Neutrophil (primary cell): Measurements from ENCODE around the gene RCC1.
"Not testable (repeated sequence)": the region's sequence is repeated elsewhere in the genome, so short reads cannot be mapped to it uniquely, and the experiment has no call there.

Source experiments
- H3K27ac ChIP-seq: fragments of 200-600 bp; sonication (generic); 2 replicates; pipeline ENCODE4 v1.5.1; 2016; ENCODE audit warnings: mild to moderate bottlenecking, moderate library complexity
- H3K27me3 ChIP-seq: fragments of 200-600 bp; sonication (generic); 2 replicates; pipeline ENCODE4 v1.6.0; 2016; ENCODE audit warnings: mild to moderate bottlenecking
- H3K36me3 ChIP-seq: fragments of 200-600 bp; sonication (generic); 2 replicates; pipeline ENCODE4 v1.5.1; 2017
- H3K4me1 ChIP-seq, 2 experiments: fragments of 200-600 bp in 1 of 2; sonication (generic) in 1 of 2; 1 replicate in 1 of 2; 2 replicates in 1 of 2; pipeline versions ENCODE4 v1.5.1 to v1.6.1; 2013 to 2016; ENCODE audit warnings: low read depth in 1 of 2, low read length in 1 of 2, mild to moderate bottlenecking in 1 of 2, moderate library complexity in 1 of 2; ENCODE audit not compliant: control insufficient read depth in 1 of 2, insufficient read depth in 1 of 2
- H3K4me3 ChIP-seq, 2 experiments: fragments of 200-600 bp in 1 of 2; sonication (generic) in 1 of 2; 1 replicate in 1 of 2; 2 replicates in 1 of 2; pipeline ENCODE4 v1.5.1; 2013 to 2016; ENCODE audit warnings: low read depth in 1 of 2, low read length in 1 of 2, mild to moderate bottlenecking in 1 of 2, moderate library complexity in 1 of 2
- H3K9me3 ChIP-seq: fragments of 200-600 bp; sonication (generic); 2 replicates; pipeline ENCODE4 v1.5.1; 2016
- CTCF ChIP-seq: fragments of 200-600 bp; sonication (generic); IDR thresholded peaks from 2 replicates; pipeline ENCODE4 v1.5.1; 2016; ENCODE audit warnings: antibody characterized with exemption

RCC1 gene

DNA sequence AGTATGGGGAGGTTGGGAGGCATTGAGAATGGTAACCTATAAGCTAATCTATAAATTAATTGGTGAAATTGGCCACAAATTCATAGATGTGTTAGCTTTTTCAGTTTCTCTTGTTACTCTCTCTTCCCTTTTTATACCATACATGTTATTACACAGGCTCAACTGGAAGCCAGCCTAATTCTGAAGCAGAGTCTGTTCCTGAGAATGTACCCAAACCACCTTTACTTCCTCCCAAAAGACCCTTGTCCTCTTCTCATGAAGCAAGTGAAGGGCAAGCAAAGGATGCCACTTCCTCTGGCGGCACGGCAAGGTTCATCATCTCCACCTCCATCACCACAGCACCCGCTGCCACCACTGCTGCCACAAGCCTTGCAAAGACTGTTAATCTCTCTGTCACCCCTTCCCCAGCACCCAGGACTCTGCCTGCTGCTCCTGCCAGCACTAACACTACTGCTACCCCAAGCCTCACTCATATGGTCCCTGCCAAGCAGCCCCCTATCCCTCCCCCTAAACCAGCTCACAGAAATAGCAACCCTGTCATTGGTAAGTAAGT, 39.5 kb upstream of the RCC1 start:
- no peaks in the 10 kb centered on the region for H3K9me3 ChIP-seq
- no peak overlapping the region for H3K27ac ChIP-seq
- peaks cover 9 to 14% of the 10 kb centered on the region in 2 experiments for H3K4me1 ChIP-seq
- H3K27me3 ChIP-seq, result no peaks in the 10 kb centered on the region
- H3K4me3 ChIP-seq, result no peak overlapping the region
- peaks cover 40% of the 10 kb centered on the region for H3K36me3 ChIP-seq
- TF ChIP-seq CTCF, result no peak

GRCh38 chr1:28470146-28470545, 35.7 kb upstream of the RCC1 start:
- Histone ChIP-seq H3K27me3 (no peaks in the 10 kb centered on the region), H3K9me3 (no peaks in the 10 kb centered on the region), H3K4me3 (no peak overlapping the region), H3K27ac (peak overlapping the region; percentile 53), H3K4me1 (peaks cover 14% of the 10 kb centered on the region in 2 experiments), H3K36me3 (peaks cover 33% of the 10 kb centered on the region)
- TF ChIP-seq CTCF, result no peak

DNA sequence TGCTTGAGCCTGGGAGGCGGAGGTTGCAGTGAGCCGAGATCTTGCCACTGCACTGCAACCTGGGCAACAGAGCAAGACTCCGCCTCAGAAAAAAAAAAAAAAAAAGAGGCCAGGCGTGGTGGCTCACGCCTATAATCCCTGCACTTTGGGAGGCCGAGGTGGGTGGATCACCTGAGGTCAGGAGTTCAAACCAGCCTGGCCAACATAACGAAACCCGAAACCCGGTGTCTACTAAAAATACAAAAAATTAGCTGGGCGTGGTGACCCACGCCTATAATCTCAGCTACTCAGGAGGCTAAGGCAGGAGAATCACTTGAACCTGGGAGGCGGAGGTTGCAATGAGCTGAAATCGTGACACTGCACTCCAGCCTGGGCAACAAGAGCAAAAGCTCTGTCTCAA, 26.3 kb upstream of the RCC1 start:
- not testable (repeated sequence) for H3K4me1 ChIP-seq, H3K27me3 ChIP-seq, H3K27ac ChIP-seq, H3K9me3 ChIP-seq, H3K4me3 ChIP-seq
- H3K36me3 ChIP-seq, result peaks cover 58% of the 10 kb centered on the region

- H3K9me3 ChIP-seq, result no peaks in the 10 kb centered on the region
- no peak overlapping the region for H3K4me3 ChIP-seq
- H3K27ac ChIP-seq, result no peak overlapping the region
- H3K36me3 ChIP-seq, result peaks cover 59% of the 10 kb centered on the region
- no peak for TF ChIP-seq CTCF
- H3K27me3 ChIP-seq, result no peaks in the 10 kb centered on the region
- H3K4me1 ChIP-seq, result no peaks in the 10 kb centered on the region
These were observed 25.5 kb upstream of the RCC1 start for GRCh38 chr1:28480308-28480707.

DNA sequence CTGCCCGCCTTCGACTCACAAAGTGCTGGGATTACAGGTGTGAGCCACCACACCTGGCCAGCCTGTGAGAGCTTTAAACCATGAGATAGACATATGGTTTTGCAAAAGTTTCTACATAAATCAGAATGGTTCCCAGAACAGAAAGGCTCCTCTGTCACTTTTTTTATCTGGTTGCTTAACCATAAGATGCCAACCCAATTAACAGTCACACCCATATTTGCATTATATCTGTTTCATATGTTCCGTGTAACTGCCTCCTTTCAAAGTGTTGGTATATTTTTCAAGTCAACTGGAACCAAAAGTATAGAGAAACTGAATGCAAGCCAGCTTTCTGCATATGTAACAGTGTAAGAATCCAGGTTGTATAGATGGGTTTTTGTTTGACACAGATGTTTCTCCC, 23.7 kb upstream of the RCC1 start:
- TF ChIP-seq CTCF, result no peak
- peaks cover 61% of the 10 kb centered on the region for H3K36me3 ChIP-seq
- H3K9me3 ChIP-seq, result no peaks in the 10 kb centered on the region

DNA sequence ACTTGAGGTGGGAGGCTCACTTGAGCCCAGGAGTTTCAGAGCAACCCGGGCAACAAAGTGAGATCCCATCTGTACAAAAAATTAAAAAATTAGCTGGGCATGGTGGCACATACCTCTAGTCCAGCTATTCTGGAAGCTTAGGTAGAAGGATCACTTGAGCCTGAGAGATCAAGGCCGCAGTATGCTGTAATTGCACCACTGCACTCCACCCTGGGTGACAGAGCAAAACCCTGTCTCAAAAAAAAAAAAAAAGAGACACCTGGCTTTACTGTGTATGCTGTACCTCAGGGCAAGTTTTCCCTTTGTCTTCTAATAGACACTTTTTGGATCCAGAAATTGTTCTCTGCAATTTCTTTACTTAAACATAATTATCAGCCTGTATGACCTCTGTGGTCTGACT, 23.1 kb upstream of the RCC1 start:
- Histone ChIP-seq H3K27ac (no peak overlapping the region), H3K36me3 (peaks cover 55% of the 10 kb centered on the region), H3K9me3 (no peaks in the 10 kb centered on the region), H3K27me3 (no peaks in the 10 kb centered on the region), H3K4me1 (no peaks in the 10 kb centered on the region), H3K4me3 (no peak overlapping the region)
- no peak for TF ChIP-seq CTCF

More for the DNA sequence above, 23.7 kb upstream of the RCC1 start:
- Histone ChIP-seq H3K27ac (no peak overlapping the region), H3K4me3 (no peak overlapping the region), H3K4me1 (no peaks in the 10 kb centered on the region), H3K27me3 (no peaks in the 10 kb centered on the region)
